ENCODE measurements around the gene HINT2. TPM values are rescaled to one million over a fixed set of nuclear protein-coding genes. Genes with fewer than 3 reads are reported as not detected.

The HINT2 gene
- total RNA-seq, 1 experiment from 2014 or later: 35.9 TPM

GRCh38 chr9:35842795-35843194 lies 28.0 kb upstream of the HINT2 start:
- Histone ChIP-seq H2AFZ (ENCODE audit: low read length) (no peak overlapping the region), H2AK5ac (ENCODE audit: insufficient read length, low read length) (no peak overlapping the region), H2BK5ac (ENCODE audit: insufficient read length, low read length) (no peak overlapping the region), H3K27me3 (ENCODE audit: insufficient read depth, low read length) (no peaks in the 10 kb centered on the region; the same call in 1 of the 2 replicates), H4K20me1 (ENCODE audit: control insufficient read depth, insufficient read depth, insufficient read length) (no peaks in the 10 kb centered on the region), H2BK120ac (ENCODE audit: low read depth, low read length, poor library complexity, severe bottlenecking) (no peak overlapping the region), H3K9me3 (ENCODE audit: control insufficient read depth, low read depth, low read length) (no peaks in the 10 kb centered on the region), H3K9ac (ENCODE audit: extremely low read depth, insufficient read length, low read length) (no peak overlapping the region), H3T11ph (ENCODE audit: low read length) (no peak overlapping the region), H3K79me1 (ENCODE audit: insufficient read depth, low read depth, low read length, poor library complexity, severe bottlenecking) (no peaks in the 10 kb centered on the region), H3K23me2 (ENCODE audit: insufficient read length, low read depth, low read length, poor library complexity, severe bottlenecking) (peaks cover 7% of the 10 kb centered on the region), H3K23ac (ENCODE audit: insufficient read length, low read depth, low read length) (no peak overlapping the region), H3K56ac (ENCODE audit: insufficient read length, low read depth, low read length) (no peak overlapping the region), H3K18ac (ENCODE audit: insufficient read length, low read depth, low read length) (no peak overlapping the region), H3K4ac (ENCODE audit: low read depth, low read length) (no peak overlapping the region), H2BK20ac (ENCODE audit: low read depth, low read length, poor library complexity, severe bottlenecking) (no peak overlapping the region), H2BK15ac (ENCODE audit: low read depth, low read length) (no peak overlapping the region), H3K4me1 (ENCODE audit: insufficient read depth, low read length) (peaks cover 14% of the 10 kb centered on the region; the same call in 1 of the 2 replicates), H4K91ac (ENCODE audit: insufficient read length, low read depth, low read length) (no peak overlapping the region), H2BK12ac (ENCODE audit: insufficient read length, low read depth, low read length) (no peak overlapping the region), H4K8ac (replicated peaks; ENCODE audit: insufficient read length, low read depth, low read length) (no peak overlapping the region), H3K27ac (ENCODE audit: insufficient read length, low read depth, low read length) (no peak overlapping the region), H3K79me2 (ENCODE audit: insufficient read depth, low read length) (no peaks in the 10 kb centered on the region), H4K5ac (ENCODE audit: insufficient read length, low read depth, low read length) (no peak overlapping the region), H3K4me2 (ENCODE audit: insufficient read depth, insufficient read length, low read length) (no peak overlapping the region), H3K14ac (ENCODE audit: insufficient read depth, low read length) (no peak overlapping the region)
- H3K36me3 Mint-ChIP-seq (ENCODE audit: insufficient read depth in 1 of 3, low read depth in 3 of 3): peaks cover 1 to 11% (median 4%) of the 10 kb centered on the region in 3 experiments; a peak in 5 of 7 replicates
- WGBS (ENCODE audit: extremely low coverage, insufficient read length, low lambda C conversion rate): no CpG with 5 or more reads among the region's 3 CpGs
- H3K4me1 Mint-ChIP-seq: peaks cover 31 to 39% of the 10 kb centered on the region in 2 experiments
- no peak for TF ChIP-seq CTCF (conservative IDR thresholded peaks at IDR 0.05)
- peaks cover 32% of the 10 kb centered on the region for H3K27me3 Mint-ChIP-seq (ENCODE audit: low read depth)
- DNase-seq: no peak
- H3K4me3 Mint-ChIP-seq: no peak overlapping the region
- H3K9me3 Mint-ChIP-seq: no peaks in the 10 kb centered on the region
- no peak overlapping the region; a peak in 1 of 7 replicates for H3K27ac Mint-ChIP-seq

Measured in H9 (cell line).